Islet precursor cell (in vitro differentiated cells): ENCODE data around the gene GSK3A.
A peak's percentile ranks its signal among the peaks of the same experiment; 100 is the strongest.

ENCODE experiments used
- DNase-seq: peaks from one replicate; pipeline ENCODE4 v3.0.0-alpha.2; 2018

Gene GSK3A

DNA sequence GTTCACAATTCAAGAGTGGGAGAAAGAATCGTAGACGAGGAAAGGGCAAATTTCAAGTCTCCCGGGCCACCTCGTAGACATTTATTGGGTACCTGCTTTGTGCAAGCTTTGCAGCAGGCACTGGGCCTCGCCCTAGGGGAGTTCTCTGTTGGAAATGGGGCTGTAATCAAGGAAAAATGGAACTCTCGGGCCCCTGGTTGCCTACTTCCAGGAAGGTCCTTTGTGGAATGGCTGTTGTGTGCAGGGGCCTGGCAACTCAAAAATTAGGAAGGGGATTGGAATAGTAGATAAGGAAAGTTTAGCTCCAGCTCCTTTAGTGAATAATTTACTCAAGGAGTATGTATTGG is 21.7 kb downstream of the GSK3A start:
- no peak for DNase-seq

DNA sequence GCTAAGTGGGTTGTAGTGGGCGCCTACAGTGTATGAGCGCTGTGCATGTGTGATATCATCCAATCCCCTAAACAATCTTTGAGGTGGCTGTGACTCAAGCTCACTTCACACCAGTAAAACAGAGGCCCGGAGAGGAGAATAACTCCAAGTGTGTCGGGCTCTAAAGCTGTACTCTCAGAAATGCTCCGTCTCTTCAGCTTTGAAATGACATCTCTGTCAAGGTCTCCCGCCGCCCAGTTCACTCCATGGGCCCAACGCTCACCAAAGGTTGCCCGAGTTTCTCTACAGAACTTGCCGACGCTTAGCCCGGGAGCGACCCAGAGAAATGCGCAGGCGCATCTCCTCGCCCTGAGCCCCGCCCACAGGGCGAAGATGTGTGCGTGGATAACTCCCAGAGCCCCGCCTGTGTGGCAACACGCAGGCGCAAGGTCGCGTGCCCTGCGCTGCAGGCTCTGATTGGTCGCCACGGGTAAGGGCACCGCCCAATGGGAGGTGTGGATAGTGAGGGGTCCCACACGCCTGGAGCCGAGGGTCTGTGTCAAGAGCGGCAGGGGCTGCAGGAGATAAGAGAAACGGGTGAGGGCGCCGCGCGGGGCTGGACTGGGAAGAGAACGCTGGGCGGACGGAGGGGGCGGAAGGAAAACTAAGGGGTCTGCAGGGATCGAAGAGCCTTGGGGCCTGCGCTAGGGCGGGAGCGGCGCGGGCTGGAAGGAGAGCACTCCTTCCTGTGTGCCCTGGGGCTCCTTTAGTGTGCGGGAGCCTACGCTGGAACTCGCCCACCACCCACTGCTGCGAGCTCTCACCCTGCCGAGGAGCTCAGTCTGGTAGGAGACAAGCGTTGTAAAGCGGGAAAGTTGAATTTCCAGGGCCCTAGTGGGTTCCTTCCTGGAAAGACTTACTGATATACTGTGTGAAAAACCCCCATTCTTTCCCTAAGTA is 22.3 kb downstream of the GSK3A start, which contains the start of gene ZNF526:
TSS of gene ZNF526 (plus strand) at position 501 of the 939 bp plus-strand sequence. CDS start 4,092 bp downstream, outside the sequence.
- peak; percentile 100 for DNase-seq

DNA sequence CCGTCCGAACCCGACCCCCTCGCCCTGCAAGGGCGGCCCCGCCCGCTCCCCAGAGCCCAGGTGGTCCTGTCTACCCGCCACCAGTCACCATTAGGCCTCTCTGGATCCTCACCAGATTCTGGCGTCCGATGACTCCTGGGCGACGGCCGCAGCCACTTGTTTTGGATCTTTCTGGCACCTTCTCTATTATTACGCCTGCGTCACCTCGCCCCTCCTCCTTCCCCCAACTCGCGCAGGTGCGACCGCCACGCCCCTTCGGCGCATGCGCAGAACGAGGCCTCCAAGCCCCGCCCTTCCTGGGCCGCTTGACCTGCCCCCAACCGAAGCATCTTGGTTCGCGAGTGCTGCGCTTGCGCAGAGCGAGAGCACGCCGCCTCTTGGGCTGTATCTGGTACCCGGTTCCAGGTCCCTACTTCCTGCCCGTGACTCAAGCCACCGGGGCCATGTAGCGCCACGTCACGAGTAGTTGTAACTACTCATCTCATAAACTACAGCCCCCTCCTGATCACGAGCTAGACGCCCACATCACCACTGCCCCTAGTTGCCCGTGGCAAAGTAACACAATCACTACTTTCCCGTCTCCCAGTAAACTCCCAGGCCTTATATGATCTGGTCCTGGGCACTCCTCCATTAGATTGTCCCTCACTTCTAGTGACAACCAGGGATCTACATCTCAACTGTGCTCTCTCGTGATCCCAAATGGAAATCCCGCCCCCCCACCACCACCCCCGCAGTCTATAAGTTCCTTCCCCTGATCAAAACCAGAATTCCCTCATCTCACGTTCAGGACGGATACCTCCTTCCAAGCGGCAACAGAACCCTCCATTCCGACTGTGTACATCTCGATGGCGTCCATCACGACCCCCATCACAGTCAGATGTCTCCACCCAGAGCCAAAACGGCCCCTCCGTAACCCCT is 24.6 kb downstream of the GSK3A start, which contains the start of gene DEDD2:
TSS of gene DEDD2 (minus strand) at position 158 of the 918 bp plus-strand sequence. CDS start 670 bp downstream, outside the sequence.
- peak; percentile 99 for DNase-seq

DNA sequence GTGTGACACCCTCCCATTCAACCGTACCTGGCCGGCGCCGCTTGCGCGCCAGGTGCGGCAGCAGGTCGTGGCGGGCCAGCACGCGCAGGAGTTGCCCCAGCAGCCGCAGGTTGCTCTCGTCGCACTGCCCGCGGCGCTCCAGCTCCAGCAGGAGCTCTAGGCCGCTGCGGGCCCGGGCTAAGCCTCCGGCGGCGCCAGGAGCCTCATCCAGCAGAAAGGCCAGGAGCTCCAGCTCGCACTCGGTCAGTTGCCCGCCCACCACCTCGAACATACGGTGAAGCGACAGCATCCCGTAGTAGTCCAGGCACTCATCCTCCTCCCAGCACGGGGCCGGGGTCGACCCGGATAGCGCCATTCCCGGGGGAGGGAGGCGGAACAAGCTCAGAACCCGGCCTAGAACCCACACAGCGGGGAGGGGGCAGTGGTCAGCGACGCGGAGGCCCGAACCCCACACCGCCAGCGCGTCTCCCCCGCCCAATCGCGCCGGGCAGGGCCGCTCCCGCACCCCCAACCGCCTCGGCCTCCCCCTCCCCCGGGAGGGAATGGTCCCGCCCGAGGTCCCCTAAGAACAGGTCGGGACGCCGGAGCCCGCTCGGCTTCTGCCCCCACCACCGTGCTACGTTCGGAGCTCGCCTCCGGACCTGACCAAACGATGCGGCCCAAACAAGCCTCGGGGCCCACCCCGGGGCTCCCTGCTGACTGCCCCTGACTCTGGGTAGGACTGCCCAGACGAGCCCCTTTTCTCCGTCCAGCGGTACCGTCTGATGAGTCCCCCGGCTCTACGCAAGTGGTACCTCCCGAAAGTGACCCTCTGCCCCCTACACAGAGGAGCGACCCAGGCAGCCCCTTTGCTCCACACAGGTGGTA is 25.5 kb downstream of the GSK3A start:
- DNase-seq: peak; percentile 79

DNA sequence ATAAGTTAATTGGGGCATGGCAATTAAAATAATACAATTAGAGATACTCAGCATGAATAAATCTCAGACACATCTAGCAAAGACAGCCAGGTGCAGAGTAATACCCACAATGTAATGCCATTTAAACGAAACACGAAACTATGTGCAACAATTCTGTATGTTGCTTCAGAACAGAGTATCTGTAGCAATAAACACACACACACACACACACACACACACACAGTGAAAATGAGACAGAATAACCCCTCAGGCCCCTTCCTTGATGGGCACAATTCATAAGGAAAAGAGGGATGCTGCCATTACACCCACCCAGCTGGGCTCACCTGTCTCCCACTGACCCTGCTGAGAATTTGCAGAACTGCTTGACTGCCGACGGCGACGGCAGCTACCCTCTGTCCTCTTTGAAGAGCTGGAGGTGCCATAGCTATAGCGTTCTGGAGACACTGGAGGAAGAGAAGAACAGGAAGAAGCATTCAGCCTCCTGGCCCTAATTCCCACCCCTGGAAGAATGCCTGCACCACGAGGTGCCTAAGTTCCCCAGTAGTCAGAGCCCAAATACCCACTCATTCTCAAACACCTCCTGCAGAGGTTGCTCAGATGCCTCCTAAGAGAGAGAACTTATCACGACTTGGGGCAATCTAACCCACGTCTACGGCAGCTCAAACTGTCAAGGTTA is 27.5 kb downstream of the GSK3A start:
- no peak for DNase-seq

DNA sequence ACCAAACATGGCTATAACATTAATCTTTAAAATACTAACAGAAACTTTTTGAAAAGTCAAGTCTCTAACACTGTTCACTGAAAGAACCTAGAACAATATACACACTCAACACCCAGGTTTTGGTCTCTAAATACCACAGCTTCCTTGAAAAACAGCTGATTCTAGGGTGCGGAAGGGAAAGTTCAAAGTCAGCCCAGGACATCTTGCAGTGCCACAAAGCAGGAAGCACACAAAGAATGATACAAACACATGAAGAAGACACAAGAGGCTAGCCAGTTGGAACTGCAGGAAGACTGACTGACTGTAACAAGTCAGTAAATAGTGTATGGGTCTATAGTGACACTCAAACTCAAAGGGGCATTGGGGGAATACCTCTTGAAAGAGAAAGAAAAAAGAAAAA is 29.5 kb downstream of the GSK3A start:
- no peak for DNase-seq

DNA sequence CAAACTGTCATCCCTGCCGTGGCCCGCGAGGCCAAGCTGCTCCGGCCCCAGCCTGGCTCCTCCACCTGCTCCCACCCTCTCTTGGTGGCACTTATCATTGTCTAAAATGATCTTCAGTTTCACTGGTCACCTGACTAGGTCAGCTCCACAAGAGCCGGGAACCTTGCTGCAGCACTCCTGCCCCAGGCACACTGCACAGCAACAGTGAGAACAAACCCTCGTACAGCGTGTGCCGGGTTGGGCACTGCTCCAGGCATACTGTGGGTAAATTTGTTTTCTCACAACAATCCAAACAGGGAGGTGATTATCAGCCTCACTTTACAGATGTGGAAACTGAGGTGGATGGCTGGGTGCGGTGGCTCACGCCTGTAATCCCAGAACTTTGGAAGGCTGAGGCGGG is 33.8 kb downstream of the GSK3A start:
- DNase-seq: no peak

DNA sequence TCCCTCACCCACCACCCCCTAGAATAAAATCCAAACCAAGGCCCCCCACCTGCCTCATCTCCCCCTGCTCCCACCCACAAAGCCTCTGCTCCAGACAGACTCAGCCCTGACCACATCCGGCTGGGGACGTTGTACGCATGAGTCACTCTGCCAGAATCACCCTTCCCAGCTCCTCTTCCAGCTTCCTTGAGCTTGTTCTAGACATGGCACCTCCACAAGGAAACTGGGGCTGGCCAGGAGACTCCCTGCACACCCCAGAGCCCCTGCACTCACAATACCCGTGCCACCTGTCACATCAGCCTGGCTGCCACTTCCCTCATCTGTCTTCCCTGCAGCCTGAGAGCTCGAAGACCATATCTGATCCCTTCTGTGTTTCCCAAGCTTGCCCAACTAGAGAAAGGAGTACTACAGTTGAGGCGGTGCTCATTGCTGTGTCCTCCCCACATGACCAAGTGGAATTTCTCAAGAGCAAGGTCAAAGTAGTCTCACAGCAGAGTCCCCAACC is 34.6 kb downstream of the GSK3A start:
- DNase-seq: peak; percentile 79

DNA sequence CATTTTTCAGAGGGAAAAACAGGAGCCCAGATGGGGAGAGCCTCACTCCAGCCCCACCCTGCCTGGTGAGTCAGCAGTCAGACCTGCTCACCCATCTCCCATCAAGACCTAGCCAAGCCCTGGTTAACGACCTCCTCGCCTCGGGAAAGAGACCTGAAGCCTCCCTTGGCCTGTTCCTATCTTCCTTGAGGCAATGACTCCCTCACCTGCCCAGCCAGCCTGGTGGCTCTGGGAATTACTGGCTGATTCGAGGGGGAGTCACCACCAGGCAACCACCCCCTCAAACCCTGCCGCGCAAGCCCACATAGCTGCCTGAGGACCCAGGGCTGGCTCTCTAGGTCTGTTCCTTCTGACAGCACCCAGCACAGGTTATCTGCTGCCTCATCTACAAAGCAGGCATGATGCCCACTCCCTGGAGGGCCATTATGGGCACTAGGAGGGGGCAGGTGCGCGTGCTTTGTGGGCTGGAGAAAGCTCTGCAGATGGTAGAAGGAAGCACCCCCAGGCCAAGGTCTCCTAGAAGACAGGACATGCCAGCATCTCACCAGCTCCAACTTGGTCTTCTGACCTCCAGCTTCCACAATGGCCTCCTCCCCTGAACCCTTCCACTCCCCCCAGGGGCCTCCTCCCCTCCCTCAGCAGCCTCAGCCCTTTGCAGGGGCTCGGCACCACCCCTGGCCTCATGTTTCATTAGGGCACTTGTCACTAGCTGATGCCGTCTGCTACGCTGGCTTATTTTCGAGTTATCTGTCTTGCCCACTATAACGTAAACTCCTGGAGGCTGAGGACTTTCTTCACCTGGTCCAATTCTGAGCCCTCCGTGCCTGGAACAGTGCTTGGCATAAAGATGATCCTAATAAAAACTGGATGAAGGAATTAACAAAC is 35.3 kb downstream of the GSK3A start:
- peak; percentile 88 for DNase-seq

DNA sequence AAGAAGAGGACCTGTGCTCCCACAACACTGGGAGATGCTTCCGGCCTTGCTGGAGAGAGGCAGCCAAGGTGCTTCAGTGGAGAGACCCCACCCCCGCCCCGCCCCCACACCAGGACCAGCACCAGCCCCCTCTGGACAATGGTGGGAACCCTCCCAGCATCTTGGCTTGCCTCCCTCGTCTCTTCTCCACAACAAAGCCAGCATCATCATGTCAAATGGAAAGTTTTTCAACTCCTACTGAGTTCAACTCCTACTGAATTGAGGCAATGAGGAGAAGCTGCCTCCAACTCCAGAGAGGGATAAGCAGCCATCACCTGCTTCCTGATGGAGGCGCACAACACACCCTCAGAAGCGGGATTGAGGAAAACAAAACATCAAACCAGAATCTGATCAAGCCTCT is 37.7 kb downstream of the GSK3A start:
- no peak for DNase-seq

DNA sequence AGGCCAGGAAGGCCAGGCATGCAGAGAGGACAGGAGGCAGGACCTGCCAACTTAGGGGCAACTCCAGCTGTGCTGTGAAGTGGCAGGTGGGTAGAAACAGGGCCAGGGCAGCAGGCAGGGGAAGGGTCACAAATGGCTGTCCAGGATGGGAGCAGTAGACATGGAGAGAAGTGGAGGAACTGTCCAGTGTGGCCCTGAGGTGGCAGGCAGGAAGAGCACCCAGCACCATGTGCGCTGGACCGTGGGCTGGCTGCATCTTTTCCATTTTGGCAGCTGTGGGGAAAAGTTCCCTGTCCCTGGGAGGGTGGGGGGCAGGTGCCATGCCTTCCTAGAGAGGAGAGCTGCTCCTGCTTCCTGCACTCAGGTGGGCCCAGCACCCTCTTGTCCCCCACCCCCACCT is 38.7 kb downstream of the GSK3A start:
- DNase-seq: no peak

DNA sequence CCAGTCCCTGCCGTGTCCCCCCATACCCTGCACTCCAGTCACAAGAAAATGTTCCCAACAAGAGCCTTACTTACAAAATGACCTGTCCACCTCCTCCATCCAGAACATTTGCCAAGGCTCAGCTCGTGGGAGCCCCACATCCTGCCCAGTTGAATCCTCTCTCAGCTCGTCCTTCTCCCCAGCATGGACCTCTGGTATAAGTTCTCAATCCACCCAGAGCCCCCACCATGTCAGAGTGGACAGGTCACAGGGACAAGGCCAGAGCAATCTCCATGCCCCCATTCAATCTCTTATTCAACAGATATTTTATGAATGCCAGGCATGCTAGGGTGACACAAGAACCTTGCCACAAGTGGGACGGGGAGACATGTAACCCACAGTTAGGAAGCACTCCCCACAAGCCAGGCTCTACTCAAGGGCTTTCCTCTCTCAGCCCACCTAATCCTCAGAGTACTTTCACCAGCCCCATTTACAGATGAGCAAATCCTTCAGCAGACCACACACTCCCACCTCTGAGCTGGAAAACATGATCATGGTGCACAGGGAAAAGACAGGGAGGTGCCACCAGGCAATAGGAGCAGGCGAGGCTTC is 40.0 kb downstream of the GSK3A start:
- DNase-seq: no peak

DNA sequence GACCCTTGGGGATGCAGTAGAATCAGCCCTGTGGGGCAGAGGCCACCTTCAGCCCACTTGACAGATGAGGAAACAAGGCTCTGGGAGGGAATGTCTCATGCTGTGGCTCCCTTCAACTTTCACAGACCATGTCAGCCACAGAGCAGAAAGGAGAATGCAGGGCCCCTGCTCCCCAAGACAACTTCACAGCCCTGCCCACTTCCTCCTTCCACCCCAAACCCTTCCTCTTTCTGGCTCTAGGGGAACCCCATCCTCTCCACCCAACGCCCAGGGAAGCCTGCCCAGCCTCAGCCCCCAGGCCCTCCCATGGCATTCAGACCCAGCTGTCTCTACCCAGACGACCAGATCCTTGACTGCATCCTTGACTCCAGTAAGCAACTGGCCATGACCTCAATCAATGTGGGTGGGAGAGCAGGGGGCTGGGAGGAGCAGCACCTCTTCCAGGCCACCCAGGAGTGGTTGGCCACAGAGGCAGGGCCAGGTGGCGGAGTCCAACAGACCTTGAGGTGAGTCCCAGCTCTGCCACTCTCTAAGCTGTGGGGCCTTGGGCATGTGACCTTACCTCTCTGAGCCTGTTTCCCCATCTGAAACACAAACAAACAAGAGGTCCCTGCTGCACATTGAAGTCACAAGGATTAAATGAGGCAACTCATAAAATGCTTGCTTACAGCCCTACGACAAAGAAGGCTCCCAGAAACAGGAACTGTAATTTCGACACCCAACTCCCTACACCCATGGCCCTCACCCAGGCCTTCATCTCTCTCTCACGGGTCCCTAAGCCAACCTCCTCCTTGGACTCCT is 40.7 kb downstream of the GSK3A start:
- DNase-seq: no peak

DNA sequence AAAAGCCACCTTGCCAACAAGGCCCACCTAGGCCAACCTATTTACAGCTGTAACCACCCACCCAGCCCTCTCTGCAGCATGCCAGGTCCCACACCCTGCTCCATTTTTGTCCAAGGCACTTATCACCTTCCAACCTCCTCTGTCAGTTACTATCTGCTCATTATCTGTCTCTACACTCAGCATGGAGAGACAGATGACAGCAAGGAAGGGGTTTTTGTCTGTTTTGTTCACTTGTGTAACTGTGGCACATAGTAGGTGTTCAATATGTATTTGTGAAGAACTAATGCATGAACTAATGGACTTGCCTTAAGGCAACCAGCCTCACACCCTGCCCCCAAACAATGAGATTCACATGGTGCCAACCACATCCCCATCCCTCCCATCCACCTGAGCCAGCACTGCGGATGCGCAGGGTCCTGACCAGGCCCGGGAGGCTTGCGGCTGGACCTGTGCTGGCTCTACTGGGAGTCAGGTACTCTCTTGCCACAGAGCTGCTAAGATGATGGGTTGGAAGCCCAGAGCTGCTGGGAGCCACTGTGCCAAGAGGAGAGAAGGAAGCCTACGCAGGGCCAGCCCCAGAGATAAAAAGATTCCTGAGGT is 42.2 kb downstream of the GSK3A start:
- DNase-seq: no peak

DNA sequence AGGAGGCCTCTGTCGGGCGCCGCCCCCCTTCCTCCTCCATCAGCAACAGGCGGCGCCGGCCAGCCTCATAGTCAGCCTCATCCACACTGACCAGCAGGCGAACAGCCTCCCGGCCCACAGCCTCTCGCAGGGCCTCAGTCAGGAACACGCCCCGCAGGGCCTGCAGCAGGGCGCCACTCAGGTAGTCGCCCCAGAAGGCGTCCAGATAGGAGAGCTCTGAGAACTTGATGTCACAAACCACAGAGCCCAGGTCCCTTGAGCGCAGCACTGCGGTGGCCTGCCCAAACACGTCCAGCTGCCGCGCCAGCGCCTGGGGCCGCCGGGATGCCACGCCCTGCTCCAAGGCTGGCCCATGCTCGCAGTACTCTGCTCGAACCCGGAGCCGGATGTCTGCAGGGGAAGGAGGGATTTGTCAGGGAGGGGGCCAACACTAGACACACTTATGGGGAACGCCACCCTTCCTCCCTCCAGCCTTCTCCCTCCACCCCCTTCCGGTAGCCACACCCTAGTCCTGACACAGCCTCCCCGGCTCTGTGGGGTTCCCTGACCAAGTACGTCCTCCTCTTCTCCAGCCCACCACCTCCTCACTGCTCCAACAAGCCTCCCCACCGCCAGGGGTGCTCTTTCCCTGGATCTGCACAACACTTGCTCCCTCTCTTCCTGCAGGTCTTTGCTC is 42.8 kb downstream of the GSK3A start:
- DNase-seq: no peak

DNA sequence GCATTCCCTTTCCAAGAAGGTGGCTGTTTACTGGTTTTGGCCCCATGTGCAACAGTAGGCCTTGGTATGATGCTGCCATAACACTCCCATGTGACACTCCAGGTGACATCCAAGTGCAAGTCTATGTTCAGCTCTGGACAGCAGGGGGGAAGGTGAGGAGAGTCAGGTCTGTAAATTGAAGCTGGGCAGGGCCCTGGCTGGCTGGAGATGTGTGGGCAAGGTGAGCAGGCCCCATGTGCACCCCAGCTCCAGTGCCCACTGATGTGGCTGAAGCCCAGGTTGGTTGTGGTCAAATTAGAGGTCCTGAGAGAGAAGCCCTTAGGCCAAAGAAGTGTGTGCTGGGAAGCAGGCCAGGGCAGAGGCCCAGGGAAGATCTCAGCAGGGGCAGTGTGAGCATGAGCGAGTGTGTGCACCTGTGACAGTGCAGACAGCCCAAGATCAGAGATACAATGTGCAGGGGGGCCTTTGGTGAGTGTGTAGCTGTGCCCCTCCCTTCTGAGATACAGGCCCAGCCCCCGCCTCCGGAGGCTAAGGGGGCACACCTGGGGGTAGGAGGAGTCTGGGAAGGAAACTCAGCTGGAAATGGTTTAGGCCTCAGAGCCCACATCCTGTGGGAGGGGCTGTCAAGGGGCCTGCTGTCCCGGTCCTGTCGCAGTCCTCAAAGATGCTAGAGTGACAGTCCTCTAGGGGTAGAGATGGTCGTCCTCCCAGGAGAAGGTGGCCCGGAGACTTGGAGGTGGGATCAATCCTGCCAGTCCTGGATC is 43.5 kb downstream of the GSK3A start:
- DNase-seq: no peak

DNA sequence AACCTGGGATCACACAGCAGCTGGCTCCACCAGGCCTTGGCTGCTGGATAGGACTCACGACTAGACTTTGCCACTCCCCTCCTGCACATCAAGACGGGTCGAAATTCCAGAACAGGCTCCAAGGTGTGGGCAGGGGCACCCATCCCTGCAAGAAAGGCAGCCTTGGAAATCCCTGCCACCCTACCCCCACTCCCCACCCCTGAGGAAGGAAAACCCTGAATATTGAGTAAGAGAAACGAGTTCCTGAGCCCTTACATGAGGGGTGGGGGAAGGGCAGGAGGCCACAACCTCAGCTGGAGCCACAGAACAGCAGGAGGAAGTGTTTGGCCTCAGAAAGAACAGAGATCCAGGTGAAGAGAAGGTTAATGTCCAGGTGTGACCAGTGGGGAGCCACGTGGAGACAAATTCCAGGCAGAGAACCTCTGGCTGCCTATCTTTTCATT is 45.0 kb downstream of the GSK3A start:
- DNase-seq: no peak
